GM18498 (cell line): ENCODE data around the gene MED13.
"Not testable (repeated sequence)": the region's sequence is repeated elsewhere in the genome, so short reads cannot be mapped to it uniquely, and the experiment has no call there.

ENCODE experiments used
- ATAC-seq: cut with Tn5 transposase; IDR thresholded peaks from one replicate; pipeline ENCODE4 v1.9.1; 2021; ENCODE audit warnings: mild to moderate bottlenecking, moderate library complexity; ENCODE audit not compliant: unreplicated experiment

Gene MED13

GRCh38 chr17:61915162-61915561 lies 149.9 kb downstream of the MED13 start:
- not testable (repeated sequence) for ATAC-seq

GRCh38 chr17:61908292-61909037 lies 156.6 kb downstream of the MED13 start:
- ATAC-seq = no peak

- ATAC-seq = no peak
Measured at GRCh38 chr17:61907361-61907760, 157.7 kb downstream of the MED13 start.

- peak; percentile 64 for ATAC-seq
Measured at GRCh38 chr17:61904094-61904710, 160.9 kb downstream of the MED13 start.

GRCh38 chr17:61903251-61903650 lies 161.8 kb downstream of the MED13 start:
- ATAC-seq = no peak

- no peak for ATAC-seq
Measured at GRCh38 chr17:61897548-61898180, 167.4 kb downstream of the MED13 start.

- no peak for ATAC-seq
Measured at GRCh38 chr17:61895391-61895790, 169.7 kb downstream of the MED13 start.

- ATAC-seq = not testable (repeated sequence)
Measured at GRCh38 chr17:61894310-61894709, 170.8 kb downstream of the MED13 start.
